ENCODE data around the gene CTSW. TPM values are rescaled to one million over a fixed set of nuclear protein-coding genes. Genes with fewer than 3 reads are reported as not detected.

The CTSW gene
- total RNA-seq, 1 experiment from 2014 or later = not detected

GRCh38 chr11:65900899-65901180, 21.2 kb downstream of the CTSW start:
- no peak for DNase-seq (ENCODE audit: unreplicated experiment)
- no peaks in the 10 kb centered on the region for H3K9me3 Mint-ChIP-seq (ENCODE audit: unreplicated experiment)
- no peaks in the 10 kb centered on the region for H3K27me3 Mint-ChIP-seq (ENCODE audit: insufficient read depth, unreplicated experiment)
- peak overlapping the region; percentile 96 for H3K4me3 Mint-ChIP-seq (ENCODE audit: unreplicated experiment)
- TF ChIP-seq, protein P1, sequence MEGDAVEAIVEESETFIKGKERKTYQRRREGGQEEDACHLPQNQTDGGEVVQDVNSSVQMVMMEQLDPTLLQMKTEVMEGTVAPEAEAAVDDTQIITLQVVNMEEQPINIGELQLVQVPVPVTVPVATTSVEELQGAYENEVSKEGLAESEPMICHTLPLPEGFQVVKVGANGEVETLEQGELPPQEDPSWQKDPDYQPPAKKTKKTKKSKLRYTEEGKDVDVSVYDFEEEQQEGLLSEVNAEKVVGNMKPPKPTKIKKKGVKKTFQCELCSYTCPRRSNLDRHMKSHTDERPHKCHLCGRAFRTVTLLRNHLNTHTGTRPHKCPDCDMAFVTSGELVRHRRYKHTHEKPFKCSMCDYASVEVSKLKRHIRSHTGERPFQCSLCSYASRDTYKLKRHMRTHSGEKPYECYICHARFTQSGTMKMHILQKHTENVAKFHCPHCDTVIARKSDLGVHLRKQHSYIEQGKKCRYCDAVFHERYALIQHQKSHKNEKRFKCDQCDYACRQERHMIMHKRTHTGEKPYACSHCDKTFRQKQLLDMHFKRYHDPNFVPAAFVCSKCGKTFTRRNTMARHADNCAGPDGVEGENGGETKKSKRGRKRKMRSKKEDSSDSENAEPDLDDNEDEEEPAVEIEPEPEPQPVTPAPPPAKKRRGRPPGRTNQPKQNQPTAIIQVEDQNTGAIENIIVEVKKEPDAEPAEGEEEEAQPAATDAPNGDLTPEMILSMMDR (IDR thresholded peaks at IDR 0.05; ENCODE audit: unreplicated experiment) = no peak
- intact Hi-C loops (cut with micrococcal nuclease) = loop anchor here (1.0 to 2.0 kb wide), 2 partner anchors 14 to 19 kb away; no protein-coding TSS in a partner anchor
- BruUV-seq (replicated peaks) = no TSS peak
- peak overlapping the region; percentile 89 for H3K27ac Mint-ChIP-seq (ENCODE audit: low read depth, unreplicated experiment)
- H3K36me3 Mint-ChIP-seq (ENCODE audit: insufficient read depth, unreplicated experiment) = peaks cover 10% of the 10 kb centered on the region
- ChIA-PET CTCF (interaction anchor here (0.6 to 2.2 kb wide), 8 partner anchors 10 to 240 kb away, joined by 4 to 17 read pairs (median 4); partner anchors contain the start of genes BANF1 and CCDC85B), POLR2A (interaction anchor here (0.6 to 6.4 kb wide), 19 partner anchors 11 to 423 kb away, joined by 3 to 222 read pairs (median 3); partner anchors contain the start of genes BANF1, C11orf68, CCDC85B and CFL1)
- H3K4me1 Mint-ChIP-seq (ENCODE audit: insufficient read depth, unreplicated experiment) = peaks cover 50% of the 10 kb centered on the region

DNA sequence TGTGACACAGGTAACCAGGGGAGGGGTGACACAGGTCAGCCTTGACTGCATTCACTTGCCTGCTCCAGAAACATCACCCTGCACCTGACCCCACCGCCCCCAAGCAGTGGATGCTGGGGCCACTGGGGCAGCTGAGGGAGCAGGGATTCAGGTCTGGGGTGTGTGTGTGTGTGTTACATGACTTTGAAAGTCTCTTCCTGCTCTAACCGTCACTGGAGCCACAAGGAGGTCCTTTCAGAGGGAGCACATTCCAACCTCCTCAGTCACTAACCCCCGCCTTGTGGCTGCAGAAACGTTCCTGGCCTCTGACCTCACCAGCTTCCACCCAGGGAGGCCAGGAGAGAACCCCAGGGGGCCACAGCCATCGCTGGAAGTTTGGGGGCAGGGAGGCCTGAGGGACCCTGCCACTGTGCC, 23.4 kb downstream of the CTSW start:
- no TSS peak for BruUV-seq (replicated peaks)
- H3K4me3 Mint-ChIP-seq (ENCODE audit: unreplicated experiment) = no peak overlapping the region
- ChIA-PET CTCF (interaction anchor here (0.6 to 1.7 kb wide), 4 partner anchors 14 to 119 kb away, joined by 3 read pairs; no protein-coding TSS in a partner anchor), POLR2A (interaction anchor here (0.6 to 5.4 kb wide), 3 partner anchors 10 to 190 kb away, joined by 3 to 122 read pairs (median 4); no protein-coding TSS in a partner anchor)
- intact Hi-C loops (cut with micrococcal nuclease) = no loop called here
- no peaks in the 10 kb centered on the region for H3K9me3 Mint-ChIP-seq (ENCODE audit: unreplicated experiment)
- H3K4me1 Mint-ChIP-seq (ENCODE audit: insufficient read depth, unreplicated experiment) = peaks cover 38% of the 10 kb centered on the region
- H3K27me3 Mint-ChIP-seq (ENCODE audit: insufficient read depth, unreplicated experiment) = no peaks in the 10 kb centered on the region
- TF ChIP-seq, protein P1 (IDR thresholded peaks at IDR 0.05; ENCODE audit: unreplicated experiment) = no peak
- peak overlapping the region; percentile 51 for H3K27ac Mint-ChIP-seq (ENCODE audit: low read depth, unreplicated experiment)
- H3K36me3 Mint-ChIP-seq (ENCODE audit: insufficient read depth, unreplicated experiment) = no peaks in the 10 kb centered on the region
- DNase-seq (ENCODE audit: unreplicated experiment) = peak; percentile 59

GRCh38 chr11:65903715-65904114, 24.1 kb downstream of the CTSW start:
- ChIA-PET CTCF (interaction anchor here (0.6 to 0.7 kb wide), 3 partner anchors 15 to 47 kb away, joined by 3 read pairs; no protein-coding TSS in a partner anchor), POLR2A (interaction anchor here (1.2 kb wide), 1 partner anchor 12 kb away, joined by 3 read pairs; no protein-coding TSS in a partner anchor)
- no TSS peak for BruUV-seq (replicated peaks)
- no peaks in the 10 kb centered on the region for H3K27me3 Mint-ChIP-seq (ENCODE audit: insufficient read depth, unreplicated experiment)
- H3K4me1 Mint-ChIP-seq (ENCODE audit: insufficient read depth, unreplicated experiment) = peaks cover 38% of the 10 kb centered on the region
- TF ChIP-seq, protein P1 (IDR thresholded peaks at IDR 0.05; ENCODE audit: unreplicated experiment) = no peak
- no peak for DNase-seq (ENCODE audit: unreplicated experiment)
- peak overlapping the region; percentile 21 for H3K27ac Mint-ChIP-seq (ENCODE audit: low read depth, unreplicated experiment)
- H3K9me3 Mint-ChIP-seq (ENCODE audit: unreplicated experiment) = no peaks in the 10 kb centered on the region
- no peaks in the 10 kb centered on the region for H3K36me3 Mint-ChIP-seq (ENCODE audit: insufficient read depth, unreplicated experiment)
- intact Hi-C loops (cut with micrococcal nuclease) = no loop called here
- no peak overlapping the region for H3K4me3 Mint-ChIP-seq (ENCODE audit: unreplicated experiment)

DNA sequence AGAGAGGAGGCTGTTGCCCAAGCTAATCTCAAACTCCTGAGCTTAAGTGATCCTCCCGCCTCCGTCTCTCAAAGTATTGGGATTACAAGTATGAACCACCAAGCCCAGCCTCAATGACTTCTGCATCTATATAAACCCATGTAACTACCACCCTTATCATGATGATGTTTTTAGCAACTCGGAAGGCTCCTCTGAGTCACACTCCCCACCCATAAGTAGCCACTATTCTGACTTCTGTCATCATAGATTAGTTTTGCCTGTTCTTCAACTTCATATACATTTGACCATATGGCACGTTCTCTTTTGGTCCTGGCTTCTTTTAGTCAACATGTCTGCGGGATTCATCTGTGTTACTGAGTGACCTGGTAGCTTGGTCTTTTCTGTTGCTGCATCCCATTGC, 27.0 kb downstream of the CTSW start:
- H3K4me1 Mint-ChIP-seq (ENCODE audit: insufficient read depth, unreplicated experiment) = peaks cover 36% of the 10 kb centered on the region
- ChIA-PET CTCF (interaction anchor here (1.1 kb wide), 1 partner anchor 22 kb away, joined by 3 read pairs; no protein-coding TSS in a partner anchor), POLR2A (interaction anchor here (1.1 to 2.0 kb wide), 4 partner anchors 9 to 17 kb away, joined by 5 to 7 read pairs (median 6); partner anchors contain the start of genes C11orf68 and CCDC85B)
- intact Hi-C loops (cut with micrococcal nuclease) = no loop called here
- no peaks in the 10 kb centered on the region for H3K27me3 Mint-ChIP-seq (ENCODE audit: insufficient read depth, unreplicated experiment)
- no peak for DNase-seq (ENCODE audit: unreplicated experiment)
- no peaks in the 10 kb centered on the region for H3K36me3 Mint-ChIP-seq (ENCODE audit: insufficient read depth, unreplicated experiment)
- no peak overlapping the region for H3K27ac Mint-ChIP-seq (ENCODE audit: low read depth, unreplicated experiment)
- H3K4me3 Mint-ChIP-seq (ENCODE audit: unreplicated experiment) = no peak overlapping the region
- H3K9me3 Mint-ChIP-seq (ENCODE audit: unreplicated experiment) = no peaks in the 10 kb centered on the region
- BruUV-seq (replicated peaks) = no TSS peak
- TF ChIP-seq, protein P1 (IDR thresholded peaks at IDR 0.05; ENCODE audit: unreplicated experiment) = no peak

Data from MCF 10A (cell line).